HG03457 (cell line): ENCODE results near the gene SLC13A3.
"Not testable (repeated sequence)": the region's sequence is repeated elsewhere in the genome, so short reads cannot be mapped to it uniquely, and the experiment has no call there.

Experiments used
- ATAC-seq: cut with Tn5 transposase; IDR thresholded peaks from one replicate; pipeline ENCODE4 v1.9.1; 2021; ENCODE audit warnings: moderate number of reproducible peaks; ENCODE audit not compliant: unreplicated experiment

The SLC13A3 gene

DNA sequence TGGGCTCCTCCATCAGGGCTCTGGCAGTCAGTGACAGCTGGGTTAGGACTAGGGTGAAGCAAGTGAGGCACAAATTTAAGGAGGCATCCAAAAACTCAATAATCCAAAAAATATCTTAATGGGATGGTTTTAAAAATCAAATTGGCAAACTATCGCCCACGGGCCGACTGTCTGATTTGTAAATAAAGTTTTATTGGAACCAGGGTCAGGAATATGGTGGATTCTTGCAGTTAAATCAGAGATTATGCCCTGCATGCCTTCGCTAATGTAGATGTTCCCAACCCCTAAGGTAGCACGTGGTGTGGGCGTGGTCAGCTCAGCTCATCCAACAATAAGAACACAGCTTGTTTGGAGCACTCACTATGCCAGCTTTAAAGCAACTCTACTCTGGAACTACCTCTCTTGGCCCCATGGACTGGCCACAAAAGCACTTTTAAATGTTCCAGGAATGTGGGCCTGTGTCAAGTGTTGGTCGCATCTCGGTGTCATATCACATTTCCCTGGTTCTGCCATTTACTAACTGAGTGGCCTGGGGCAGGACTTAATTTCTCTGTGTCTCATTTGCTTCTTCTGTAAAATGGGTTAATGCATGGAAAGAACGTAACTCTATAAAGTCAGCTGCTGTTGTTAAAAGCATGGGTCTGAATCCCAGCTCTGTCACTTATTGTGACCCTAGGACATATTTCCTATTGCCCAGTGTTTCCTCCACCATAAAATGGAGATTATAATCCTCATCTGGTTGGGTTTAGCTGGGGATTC, 31.0 kb upstream of the SLC13A3 start:
- ATAC-seq: no peak

- ATAC-seq: no peak
Measured at GRCh38 chr20:46681032-46681854, 30.0 kb upstream of the SLC13A3 start.

DNA sequence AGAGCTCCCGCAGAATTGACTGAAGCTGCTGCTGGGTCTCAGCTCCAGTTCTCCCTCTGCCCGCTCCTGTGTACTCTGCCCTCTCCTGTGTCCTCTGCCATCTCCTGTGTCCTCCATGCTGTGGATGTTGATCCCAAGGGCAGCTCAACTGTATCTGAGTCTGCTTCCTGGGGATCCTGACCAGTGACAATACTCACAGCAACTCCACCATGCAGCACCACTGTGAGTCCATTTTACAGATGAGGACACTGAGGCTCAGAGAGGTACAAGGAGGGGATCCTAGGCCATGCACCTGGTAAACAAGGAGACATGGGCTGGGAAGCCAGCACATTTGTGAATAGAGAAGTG, 29.4 kb upstream of the SLC13A3 start:
- no peak for ATAC-seq

GRCh38 chr20:46678516-46678915, 27.3 kb upstream of the SLC13A3 start:
- no peak for ATAC-seq

- ATAC-seq: no peak
Measured at GRCh38 chr20:46677608-46678007, 26.3 kb upstream of the SLC13A3 start.

GRCh38 chr20:46676649-46677316, 25.5 kb upstream of the SLC13A3 start:
- ATAC-seq: not testable (repeated sequence)

GRCh38 chr20:46674253-46675083, 23.2 kb upstream of the SLC13A3 start:
- ATAC-seq: no peak

- ATAC-seq: no peak
Measured at GRCh38 chr20:46673394-46674252, 22.4 kb upstream of the SLC13A3 start.

DNA sequence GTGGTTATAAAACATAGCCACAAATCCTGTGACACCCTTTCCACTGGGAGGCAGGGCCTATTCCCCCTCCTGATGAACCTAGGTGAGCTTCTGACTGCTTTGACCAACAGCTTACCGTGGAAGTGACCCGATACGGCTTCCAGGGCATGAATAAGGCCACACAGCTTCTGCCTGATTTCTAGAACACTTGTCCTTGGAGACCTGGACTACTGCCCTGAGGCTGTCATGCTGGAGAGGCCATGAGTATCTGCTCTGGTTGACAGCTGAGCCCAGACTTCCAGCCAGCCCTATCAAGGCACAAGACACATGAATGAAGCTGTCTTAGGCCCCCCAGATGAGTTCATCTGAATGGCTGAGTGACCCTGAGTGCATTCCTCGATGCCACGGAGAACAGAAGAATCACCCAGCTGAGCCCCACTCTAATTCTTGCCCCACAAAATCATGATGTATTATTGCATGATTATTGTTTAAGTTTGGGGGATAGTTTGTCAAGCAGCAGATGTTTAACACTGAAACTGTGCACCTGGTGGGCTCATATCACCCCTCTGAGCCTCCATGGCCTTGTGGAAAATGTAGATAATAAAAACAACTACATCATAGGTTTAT, 21.4 kb upstream of the SLC13A3 start:
- ATAC-seq: no peak

GRCh38 chr20:46671866-46672542, 20.7 kb upstream of the SLC13A3 start:
- no peak for ATAC-seq

GRCh38 chr20:46670585-46671584, 19.6 kb upstream of the SLC13A3 start:
- ATAC-seq: no peak

DNA sequence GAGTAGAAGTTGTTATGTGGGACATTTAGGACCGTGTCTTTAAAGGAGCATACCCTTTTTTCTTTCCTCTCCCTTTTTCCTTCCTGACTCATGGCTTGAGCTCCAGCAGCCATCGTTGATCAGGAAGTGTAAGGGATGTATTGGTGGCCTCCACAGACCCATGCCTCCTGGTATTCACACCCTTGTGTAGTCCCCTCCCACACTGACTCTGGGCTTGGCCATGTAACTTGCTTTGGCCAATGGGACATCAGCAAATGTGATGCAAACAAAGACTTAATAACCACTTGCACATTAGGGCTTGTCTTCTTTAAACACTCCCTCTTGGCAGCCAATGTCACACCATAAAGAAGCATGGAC, 18.9 kb upstream of the SLC13A3 start:
- no peak for ATAC-seq

DNA sequence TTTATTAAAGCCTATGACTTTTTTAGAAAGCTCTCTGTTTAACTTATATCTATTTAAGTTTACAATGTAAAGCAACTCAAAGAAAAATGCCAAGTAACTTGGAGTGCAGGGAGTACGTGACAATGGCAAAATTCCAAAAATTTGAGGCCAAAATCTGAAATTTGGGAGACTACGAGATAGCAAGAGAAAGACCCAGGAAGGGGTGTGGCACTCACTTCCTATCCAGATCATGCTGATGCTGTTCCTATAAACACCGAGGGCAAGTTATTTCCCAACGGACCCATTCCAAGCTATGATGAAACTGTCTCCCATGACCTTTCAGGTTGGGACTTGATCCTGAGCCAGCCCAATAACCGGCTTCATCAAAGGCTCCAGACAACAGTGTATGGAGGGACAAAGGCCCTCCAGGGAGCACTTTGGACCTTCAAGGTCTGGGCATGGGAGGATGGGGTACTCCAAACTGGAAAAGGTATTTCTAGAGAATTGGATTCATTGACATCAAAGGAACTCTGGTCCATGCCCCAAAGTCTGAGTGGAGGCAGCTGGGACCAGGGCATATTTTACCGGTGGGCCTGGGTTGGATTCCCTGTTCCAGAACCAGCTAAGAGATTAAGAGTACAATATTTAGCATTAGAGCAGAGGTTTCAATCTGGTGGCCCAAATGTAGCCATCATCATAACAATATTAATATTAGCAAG, 15.7 kb upstream of the SLC13A3 start:
- no peak for ATAC-seq

DNA sequence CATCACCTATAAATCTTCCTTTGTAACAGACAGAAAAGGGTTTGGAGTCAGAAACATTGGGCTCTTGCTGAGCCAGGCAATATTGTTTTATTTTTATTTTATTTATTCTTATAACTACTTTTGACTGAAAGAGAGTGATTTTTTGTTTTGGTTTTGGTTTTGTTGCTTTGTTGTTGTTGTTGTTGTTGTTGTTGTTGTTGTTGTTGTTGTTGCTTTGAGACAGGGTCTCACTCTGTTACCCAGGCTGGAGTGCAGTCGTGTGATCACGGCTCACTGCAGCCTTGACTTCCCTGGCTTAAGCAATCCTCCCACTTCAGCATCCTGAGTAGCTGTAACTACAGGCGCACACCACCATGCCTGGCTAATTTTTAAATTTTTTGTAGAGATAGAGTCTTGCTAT, 15.0 kb upstream of the SLC13A3 start:
- ATAC-seq: no peak

DNA sequence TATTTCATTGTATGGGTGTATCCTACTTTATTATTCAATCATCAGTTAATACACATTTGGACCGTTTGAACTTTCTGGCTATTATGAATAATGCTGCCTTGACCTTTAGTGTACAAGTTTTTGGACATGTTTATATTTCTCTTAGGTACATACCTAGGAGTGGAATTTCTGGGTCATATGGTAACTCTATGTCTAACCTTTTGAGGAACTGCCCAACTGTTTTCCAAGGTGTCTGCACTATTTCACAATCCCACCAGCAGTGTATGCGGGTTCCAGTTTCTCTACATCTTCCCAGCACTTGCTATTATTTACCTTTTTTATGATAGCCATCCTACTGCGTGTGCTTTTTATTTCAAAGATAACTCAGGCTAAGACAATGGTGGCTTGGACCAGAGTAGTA, 14.3 kb upstream of the SLC13A3 start:
- no peak for ATAC-seq

- ATAC-seq: no peak
Measured at GRCh38 chr20:46663531-46663930, 12.3 kb upstream of the SLC13A3 start.

DNA sequence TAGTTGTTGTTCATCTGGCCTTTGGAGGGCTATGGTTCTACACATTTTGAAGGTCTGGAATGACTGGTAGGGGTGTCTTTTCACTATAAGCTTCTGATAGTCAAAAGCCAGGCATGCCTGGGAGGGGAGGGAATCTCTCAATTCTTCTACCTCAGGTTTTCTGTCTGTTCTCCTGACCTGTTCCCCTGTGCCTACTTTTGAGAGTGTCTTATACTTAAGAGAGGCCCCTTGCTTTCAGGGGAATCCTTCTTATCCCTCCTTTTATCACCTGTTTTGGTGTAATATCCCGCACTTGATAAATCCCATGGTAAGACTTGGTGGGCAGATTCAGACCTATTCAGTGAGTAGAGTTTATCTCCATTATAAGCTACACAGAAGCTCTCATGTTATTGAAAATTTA, 10.4 kb upstream of the SLC13A3 start:
- ATAC-seq: no peak
